GM12878 (cell line): ENCODE results near the gene PRAMEF25.
"Not testable (repeated sequence)": the region's sequence is repeated elsewhere in the genome, so short reads cannot be mapped to it uniquely, and the experiment has no call there.

Source experiments
- CHD4 ChIP-seq: fragments of 200-600 bp; sonication (generic); IDR thresholded peaks from 2 replicates; pipeline ENCODE4 v1.6.1; 2016; ENCODE audit warnings: mild to moderate bottlenecking
- CTCF ChIP-seq, 3 experiments: IDR thresholded peaks in 2 of 3; conservative IDR thresholded peaks in 1 of 3; 2 replicates each; pipeline ENCODE4 v1.5.1; 2011; ENCODE audit warnings: low read depth in 3 of 3, low read length in 3 of 3, mild to moderate bottlenecking in 3 of 3, control low read depth in 2 of 3, moderate library complexity in 2 of 3, inconsistent platforms in 1 of 3, mixed read lengths in 1 of 3; ENCODE audit not compliant: control insufficient read depth in 2 of 3, insufficient read depth in 1 of 3; ENCODE audit errors: extremely low read depth in 1 of 3
- ESRRA ChIP-seq: IDR thresholded peaks from 2 replicates; pipeline ENCODE4 v1.6.1; 2012; ENCODE audit warnings: mild to moderate bottlenecking, low read length, improper control_type of control experiment
- EZH2 ChIP-seq: IDR thresholded peaks from 2 replicates; pipeline ENCODE4 v1.6.1; 2012; ENCODE audit warnings: low read depth, mild to moderate bottlenecking, control low read depth, inconsistent platforms, low read length, borderline replicate concordance; ENCODE audit not compliant: control insufficient read depth
- HCFC1 ChIP-seq: fragments of 150-350 bp; IDR thresholded peaks from 2 replicates; pipeline ENCODE4 v1.6.1; 2014; ENCODE audit warnings: low read length
- PML ChIP-seq: IDR thresholded peaks from 2 replicates; pipeline ENCODE4 v1.6.1; 2012; ENCODE audit warnings: low read length, inconsistent platforms
- POLR2AphosphoS2 ChIP-seq: IDR thresholded peaks from 2 replicates; pipeline ENCODE4 v1.6.1; 2011; ENCODE audit warnings: low read depth, mild to moderate bottlenecking, low read length, improper control_type of control experiment, moderate library complexity
- SUZ12 ChIP-seq: fragments of 200-600 bp; sonication (generic); IDR thresholded peaks from one replicate; pipeline ENCODE4 v1.6.1; 2018; ENCODE audit warnings: antibody characterized with exemption, mild to moderate bottlenecking; ENCODE audit not compliant: unreplicated experiment
- TAF1 ChIP-seq: IDR thresholded peaks from 2 replicates; pipeline ENCODE4 v1.6.1; 2011; ENCODE audit warnings: mild to moderate bottlenecking, low read depth, low read length, borderline replicate concordance
- YY1 ChIP-seq: IDR thresholded peaks from 2 replicates; pipeline ENCODE4 v1.6.1; 2011; ENCODE audit warnings: low read depth, mild to moderate bottlenecking, low read length
- ZBTB11 ChIP-seq: fragments of 450-650 bp; formaldehyde crosslinking; IDR thresholded peaks from 2 replicates; pipeline ENCODE4 v1.5.0; 2022; ENCODE audit warnings: mild to moderate bottlenecking, missing genetic modification characterization

- not testable (repeated sequence) for TF ChIP-seq HCFC1; CTCF (IDR thresholded peaks at IDR 0.05 in 2 of 3, conservative IDR thresholded peaks at IDR 0.05 in 1 of 3; ENCODE audit: control insufficient read depth in 2 of 3, extremely low read depth in 1 of 3, insufficient read depth in 1 of 3, low read depth in 3 of 3, low read length in 3 of 3); SUZ12; PML; ZBTB11; EZH2; YY1; TAF1; ESRRA; CHD4; POLR2AphosphoS2
Observed at GRCh38 chr1:13116754-13117153, 46.2 kb downstream of the PRAMEF25 start, which contains the start of gene HNRNPCL2.
